GM12872 (cell line): ENCODE data around the gene AK2.

Experiments
- CTCF ChIP-seq: IDR thresholded peaks from 3 replicates; pipeline ENCODE4 v1.5.1; 2011; ENCODE audit warnings: low read depth, mild to moderate bottlenecking, low read length, moderate library complexity; ENCODE audit not compliant: insufficient read depth

The AK2 gene

GRCh38 chr1:33025180-33025569 is 11.5 kb downstream of the AK2 start:
- no peak for TF ChIP-seq CTCF

GRCh38 chr1:33022650-33023200 is 14.0 kb downstream of the AK2 start:
- no peak for TF ChIP-seq CTCF

DNA sequence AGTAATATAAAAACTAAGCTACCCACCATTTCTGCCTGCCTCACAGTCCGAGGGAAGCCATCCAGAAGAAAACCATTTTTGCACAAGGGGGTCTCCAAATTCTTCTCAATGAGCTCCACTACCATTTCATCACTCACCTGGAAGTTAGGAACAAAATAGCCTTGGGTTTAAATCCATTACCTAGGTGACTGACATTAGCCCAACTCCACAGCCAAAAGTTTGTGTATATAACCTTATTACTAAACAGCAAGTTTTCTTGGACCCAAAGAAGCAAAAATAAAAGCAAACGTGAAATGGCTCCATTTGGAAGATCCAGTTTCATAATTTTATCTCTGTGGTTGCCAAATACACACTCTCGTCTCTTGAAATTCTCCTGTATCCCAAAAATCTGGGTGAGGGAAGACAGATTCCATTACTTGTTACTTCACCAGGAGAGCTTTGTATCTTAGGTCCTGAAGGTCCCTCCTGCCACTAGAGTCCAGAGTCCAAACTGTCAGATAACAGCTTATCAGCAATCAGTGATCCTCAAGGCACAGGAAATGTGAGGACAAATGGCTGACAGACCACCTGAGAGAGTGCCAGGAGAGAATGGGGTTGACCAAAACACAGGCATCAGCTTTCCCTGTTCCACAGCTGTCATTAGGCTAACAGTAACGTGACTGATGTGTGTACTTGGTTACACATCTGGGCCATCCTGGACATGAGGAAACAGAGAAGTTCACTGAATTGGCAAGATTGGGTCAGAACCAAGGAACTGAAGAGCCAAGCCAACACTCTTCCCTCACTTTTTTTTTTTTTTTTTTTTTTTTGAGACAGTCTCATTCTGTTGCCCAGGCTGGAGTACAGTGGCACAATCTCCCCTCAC is 14.9 kb downstream of the AK2 start:
- no peak for TF ChIP-seq CTCF

- no peak for TF ChIP-seq CTCF
These were observed 18.6 kb downstream of the AK2 start for GRCh38 chr1:33018112-33018511.

- no peak for TF ChIP-seq CTCF
These were observed 19.5 kb downstream of the AK2 start for GRCh38 chr1:33017175-33017574.

DNA sequence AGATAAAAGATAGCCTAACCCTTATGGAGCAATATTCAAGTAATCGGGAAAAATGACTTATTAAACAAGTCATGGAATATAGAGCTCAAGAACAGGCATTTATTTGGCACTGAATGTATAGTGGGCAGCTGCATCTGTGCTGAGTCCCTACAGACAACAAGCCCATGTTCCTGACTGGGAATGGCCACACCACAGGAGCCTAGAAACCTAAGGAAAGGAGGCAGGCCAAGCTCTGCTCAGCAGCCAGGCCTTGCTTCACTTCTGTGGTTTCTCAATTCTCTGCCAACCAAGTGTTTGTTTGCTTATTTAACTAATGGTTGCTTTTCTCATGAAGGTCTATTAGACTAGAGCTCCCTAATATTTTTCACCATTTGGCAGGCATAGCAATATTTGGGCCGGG is 21.5 kb downstream of the AK2 start:
- no peak for TF ChIP-seq CTCF

DNA sequence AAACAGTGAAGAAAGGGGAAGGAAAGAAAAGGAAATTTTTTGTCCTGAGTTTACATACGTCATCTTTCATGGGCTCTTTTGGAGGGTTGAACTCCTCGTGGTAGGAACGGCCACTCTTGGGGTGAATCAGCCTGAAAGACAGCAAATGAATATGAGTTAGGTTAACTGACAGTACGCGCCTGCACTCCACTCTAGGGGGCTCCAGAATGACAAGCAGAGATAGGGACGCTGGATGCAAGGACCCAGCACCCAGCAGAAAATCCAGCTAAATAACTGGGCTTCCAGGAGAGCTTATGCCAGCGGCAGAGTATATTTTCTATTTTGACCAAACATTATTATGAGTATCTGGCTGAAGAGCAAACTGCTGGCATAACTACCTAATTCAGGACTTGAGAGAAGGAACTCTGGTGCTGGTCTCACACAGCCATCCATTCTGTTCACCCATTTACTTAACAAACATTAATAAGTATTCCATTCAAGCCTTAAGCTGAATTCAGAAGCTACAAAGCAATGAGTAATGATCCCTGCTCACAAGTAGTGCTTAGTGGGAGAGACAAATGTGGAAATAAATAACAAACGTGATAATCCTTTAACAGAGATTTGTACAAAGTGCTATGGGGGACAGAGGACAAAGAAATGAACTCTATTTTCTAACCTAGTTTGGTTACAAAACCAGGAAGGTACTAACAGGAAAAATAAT is 22.1 kb downstream of the AK2 start:
- no peak for TF ChIP-seq CTCF
